Measurements from ENCODE around the gene ATOSA.

Gene ATOSA

DNA sequence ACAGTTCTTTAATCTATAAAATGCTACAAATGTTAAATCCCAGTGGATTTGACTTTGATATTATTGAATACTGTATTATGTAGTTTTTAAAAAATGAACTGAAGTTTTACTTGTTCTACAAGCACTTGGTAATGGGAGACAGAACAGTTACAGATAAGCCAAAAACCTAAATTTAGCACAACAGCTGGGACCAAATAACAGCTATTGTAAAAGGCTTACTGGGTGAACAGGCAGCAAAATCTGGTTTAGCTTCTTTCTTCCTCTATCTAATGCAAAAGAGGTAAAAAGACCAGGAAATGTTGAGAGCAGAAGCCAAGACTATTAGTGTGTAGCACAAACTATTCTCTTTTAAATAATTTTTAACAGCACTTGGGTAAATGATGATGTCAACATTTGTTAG is 1.6 kb upstream of the ATOSA start:
- no peak for TF ChIP-seq JUND (IDR thresholded peaks at IDR 0.05; ENCODE audit: low read depth)
- DNase-seq (ENCODE audit: low read depth in 1 of 2, low spot score in 1 of 2) = no peak
- in situ Hi-C loops (cut with HindIII; ENCODE audit: low pct_unique_long_range_greater_than_20kb, low sequenced_read_pairs) = no loop called here

DNA sequence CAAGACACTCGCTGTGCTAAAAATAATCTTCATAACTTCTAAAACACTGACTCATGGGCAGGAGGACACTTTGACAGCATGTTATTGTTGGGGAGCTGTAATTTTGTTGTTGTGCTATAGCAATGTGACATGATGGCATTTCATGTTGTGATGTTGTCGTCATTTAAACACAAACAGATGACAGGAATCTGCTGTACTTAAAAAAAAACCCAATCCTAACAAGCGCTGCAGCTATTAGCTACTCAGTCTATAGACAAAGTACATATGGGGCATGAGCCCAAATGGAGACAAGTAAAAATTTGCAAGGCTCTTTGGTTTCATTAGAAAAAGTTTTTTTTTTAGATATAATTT is 828 bp upstream of the ATOSA start:
- peak in 1 of 2 experiments; percentile 45 for DNase-seq (ENCODE audit: low read depth in 1 of 2, low spot score in 1 of 2)
- in situ Hi-C loops (cut with HindIII; ENCODE audit: low pct_unique_long_range_greater_than_20kb, low sequenced_read_pairs) = no loop called here
- no peak for TF ChIP-seq JUND (IDR thresholded peaks at IDR 0.05; ENCODE audit: low read depth)

DNA sequence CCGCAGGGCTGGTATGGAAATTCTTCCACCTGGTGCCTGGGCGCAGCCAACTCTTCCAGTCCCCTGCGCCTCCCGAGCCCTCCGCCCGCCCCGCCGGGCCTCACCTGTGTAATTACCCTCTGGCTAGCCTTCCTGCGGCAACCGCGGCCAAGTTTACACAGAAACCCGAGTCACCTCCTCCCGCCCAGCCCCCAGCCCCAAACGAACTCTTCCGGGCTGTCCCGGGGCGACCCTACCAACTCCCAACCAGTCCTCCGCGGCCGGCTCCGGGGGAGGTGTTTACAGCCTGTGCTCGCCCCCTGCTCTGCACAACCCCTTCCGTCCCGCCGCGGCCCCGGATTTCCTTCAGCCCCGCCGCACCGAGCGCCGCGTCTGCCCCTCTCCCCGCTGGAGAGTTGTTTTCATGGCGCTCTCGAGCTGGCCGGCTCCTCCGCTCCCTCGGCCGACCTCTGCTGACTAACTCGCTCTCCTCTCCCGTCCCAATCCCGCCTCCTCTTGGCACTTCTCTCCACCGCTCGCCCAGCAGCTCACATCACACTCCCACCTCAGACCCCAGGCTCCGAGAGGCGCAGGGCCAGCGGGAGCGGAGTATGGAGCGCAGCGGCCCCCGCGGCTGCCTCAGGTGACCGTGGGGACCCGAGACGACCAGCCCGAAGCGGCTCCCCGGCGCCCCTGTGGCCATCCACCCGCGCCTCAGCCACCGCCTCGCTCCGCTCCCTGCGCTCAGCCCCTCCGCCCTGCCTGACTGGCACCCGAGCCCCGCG is 538 bp downstream of the ATOSA start:
- peak in 1 of 2 experiments; percentile 91 for DNase-seq (ENCODE audit: low read depth in 1 of 2, low spot score in 1 of 2)
- in situ Hi-C loops (cut with HindIII; ENCODE audit: low pct_unique_long_range_greater_than_20kb, low sequenced_read_pairs) = no loop called here
- no peak for TF ChIP-seq JUND (IDR thresholded peaks at IDR 0.05; ENCODE audit: low read depth)

DNA sequence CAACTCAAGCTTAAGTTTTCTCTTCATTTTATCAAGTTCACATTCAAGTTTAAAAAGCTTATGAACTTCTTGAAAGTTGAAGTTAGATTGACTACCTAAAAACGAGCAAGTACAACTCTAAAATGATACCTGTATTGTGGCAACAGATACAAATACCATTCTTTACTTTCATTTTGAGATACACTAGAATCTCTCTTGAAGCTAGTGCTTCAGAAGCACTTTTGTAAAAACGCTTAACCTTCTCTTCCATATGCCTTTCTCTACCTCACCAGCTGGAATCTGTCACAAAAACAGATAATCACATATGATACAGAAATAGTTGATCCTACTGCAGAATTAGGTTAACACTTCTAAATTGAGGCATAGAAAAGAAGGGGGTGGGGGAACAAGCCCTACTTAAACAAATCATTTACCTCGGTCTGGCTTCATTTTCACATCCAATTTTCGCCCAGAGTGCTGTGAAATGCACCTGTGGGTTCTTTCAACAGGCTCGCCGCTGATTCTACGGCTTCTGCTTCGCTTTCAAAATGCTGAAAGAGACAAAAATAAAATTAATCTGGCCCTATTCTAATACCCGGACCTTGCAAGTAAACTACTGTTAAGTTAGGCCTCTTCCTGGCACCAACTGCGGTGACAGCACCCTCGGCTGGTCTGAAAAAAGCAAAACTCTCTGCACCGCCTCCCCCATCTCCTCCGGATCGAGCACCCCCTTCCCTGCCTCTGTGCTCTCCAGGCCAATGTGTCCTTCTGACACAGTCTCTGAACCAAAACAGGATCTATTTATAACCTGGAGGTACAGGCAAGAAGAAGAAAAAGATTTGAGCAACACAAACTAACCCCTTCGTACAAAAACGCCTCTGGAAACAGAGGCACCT is 1.4 kb downstream of the ATOSA start:
- in situ Hi-C loops (cut with HindIII; ENCODE audit: low pct_unique_long_range_greater_than_20kb, low sequenced_read_pairs) = no loop called here
- DNase-seq (ENCODE audit: low read depth in 1 of 2, low spot score in 1 of 2) = peak in 1 of 2 experiments; percentile 84
- TF ChIP-seq JUND (IDR thresholded peaks at IDR 0.05; ENCODE audit: low read depth) = no peak

DNA sequence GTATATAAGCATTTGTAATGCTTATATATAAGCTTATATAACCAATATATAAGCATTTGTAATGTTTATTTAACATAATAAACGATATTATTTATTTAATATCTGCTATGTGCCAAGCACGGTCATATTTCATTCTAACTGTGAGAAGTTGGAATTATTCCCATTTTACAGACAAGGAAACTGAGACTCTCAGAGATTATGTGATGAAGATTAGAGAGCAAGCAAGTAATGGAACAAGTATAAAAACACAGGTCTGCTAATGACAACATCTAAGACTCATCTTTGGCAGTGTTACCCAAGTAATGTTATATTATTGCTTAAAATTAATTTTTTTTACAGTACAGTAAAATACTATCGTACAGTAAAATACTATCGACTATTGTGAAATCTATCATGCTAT is 4.4 kb downstream of the ATOSA start:
- in situ Hi-C loops (cut with HindIII; ENCODE audit: low pct_unique_long_range_greater_than_20kb, low sequenced_read_pairs) = no loop called here
- DNase-seq (ENCODE audit: low read depth in 1 of 2, low spot score in 1 of 2) = no peak

DNA sequence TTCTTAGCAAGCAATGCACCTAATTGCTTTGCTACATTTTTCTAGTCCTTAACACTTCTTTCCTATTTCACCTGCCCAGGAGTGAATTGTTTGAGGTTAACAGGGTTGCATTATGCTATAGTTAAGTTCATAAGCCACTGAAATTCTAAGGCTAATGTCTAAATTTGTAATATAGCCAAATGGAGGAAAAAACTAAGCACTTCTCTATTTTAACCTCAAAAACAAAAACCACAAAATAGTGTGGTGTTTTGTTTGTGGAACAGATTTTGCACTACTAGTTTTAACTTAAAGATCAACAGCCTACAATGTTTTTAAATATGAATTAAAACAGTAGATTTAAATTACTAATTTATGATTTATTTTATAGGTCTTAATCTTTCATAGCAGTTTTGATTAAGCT is 5.5 kb downstream of the ATOSA start:
- in situ Hi-C loops (cut with HindIII; ENCODE audit: low pct_unique_long_range_greater_than_20kb, low sequenced_read_pairs) = no loop called here
- no peak for TF ChIP-seq JUND (IDR thresholded peaks at IDR 0.05; ENCODE audit: low read depth)
- no peak for DNase-seq (ENCODE audit: low read depth in 1 of 2, low spot score in 1 of 2)

More for the DNA sequence above, 4.4 kb downstream of the ATOSA start:
- TF ChIP-seq JUND (IDR thresholded peaks at IDR 0.05; ENCODE audit: low read depth) = no peak

DNA sequence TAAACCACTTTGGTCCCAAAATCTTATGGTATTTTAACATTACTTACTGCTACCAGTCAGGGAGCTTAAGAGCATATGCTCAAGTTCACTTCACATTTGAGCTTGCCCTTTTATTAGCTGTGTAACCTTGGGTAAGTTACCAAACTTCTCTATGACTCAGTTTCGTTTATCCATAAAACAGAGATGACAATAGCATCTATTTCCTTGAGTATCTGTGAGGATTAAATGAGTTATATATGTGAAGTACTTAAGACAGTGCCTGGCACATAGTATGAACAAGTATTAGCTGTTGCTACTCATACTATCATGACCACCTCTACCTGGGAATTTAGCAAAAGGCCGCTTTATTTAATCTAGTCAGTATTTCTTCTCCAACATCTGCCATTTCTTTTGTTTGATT is 5.9 kb downstream of the ATOSA start:
- in situ Hi-C loops (cut with HindIII; ENCODE audit: low pct_unique_long_range_greater_than_20kb, low sequenced_read_pairs) = no loop called here
- DNase-seq (ENCODE audit: low read depth in 1 of 2, low spot score in 1 of 2) = no peak
- TF ChIP-seq JUND (IDR thresholded peaks at IDR 0.05; ENCODE audit: low read depth) = no peak

DNA sequence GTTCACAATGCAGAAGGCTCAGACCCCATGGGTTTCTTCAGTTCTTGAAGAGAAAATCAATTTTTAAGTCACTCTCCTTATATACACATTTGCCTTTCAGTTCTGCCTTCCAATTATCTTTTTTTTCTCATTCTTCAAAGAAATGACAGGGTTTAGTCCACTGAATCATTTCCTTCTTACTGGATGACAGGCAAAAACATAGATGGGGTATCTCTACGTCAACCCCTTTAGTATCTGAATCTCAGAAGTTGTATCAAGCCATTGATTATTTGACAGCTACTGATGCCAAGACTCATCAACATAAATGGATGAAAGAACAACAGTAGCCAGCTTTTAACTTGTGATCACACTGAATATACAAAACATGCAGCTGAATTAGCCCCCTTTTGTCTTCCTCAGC is 6.5 kb downstream of the ATOSA start:
- no peak for TF ChIP-seq JUND (IDR thresholded peaks at IDR 0.05; ENCODE audit: low read depth)
- in situ Hi-C loops (cut with HindIII; ENCODE audit: low pct_unique_long_range_greater_than_20kb, low sequenced_read_pairs) = no loop called here
- no peak for DNase-seq (ENCODE audit: low read depth in 1 of 2, low spot score in 1 of 2)

DNA sequence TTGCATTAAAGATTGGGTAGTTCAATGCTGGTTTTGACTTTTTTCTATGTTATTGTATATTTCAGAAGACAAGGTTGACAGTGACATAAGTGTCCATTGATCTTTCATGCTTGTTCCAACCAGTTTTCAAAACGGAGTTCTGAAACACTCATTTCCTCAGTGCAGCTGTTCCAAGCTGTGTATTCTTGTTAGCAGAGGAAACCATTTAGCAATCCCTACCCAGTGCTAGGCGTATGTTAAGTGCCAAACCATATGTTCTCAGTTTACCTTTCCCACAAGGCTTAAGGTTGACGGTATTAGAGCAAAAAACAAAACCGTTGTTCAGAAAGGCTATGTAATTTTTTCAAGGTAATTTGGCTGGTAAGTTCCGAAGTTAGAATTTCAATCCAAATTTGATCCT is 9.1 kb downstream of the ATOSA start:
- in situ Hi-C loops (cut with HindIII; ENCODE audit: low pct_unique_long_range_greater_than_20kb, low sequenced_read_pairs) = no loop called here
- DNase-seq (ENCODE audit: low read depth in 1 of 2, low spot score in 1 of 2) = no peak
- no peak for TF ChIP-seq JUND (IDR thresholded peaks at IDR 0.05; ENCODE audit: low read depth)

DNA sequence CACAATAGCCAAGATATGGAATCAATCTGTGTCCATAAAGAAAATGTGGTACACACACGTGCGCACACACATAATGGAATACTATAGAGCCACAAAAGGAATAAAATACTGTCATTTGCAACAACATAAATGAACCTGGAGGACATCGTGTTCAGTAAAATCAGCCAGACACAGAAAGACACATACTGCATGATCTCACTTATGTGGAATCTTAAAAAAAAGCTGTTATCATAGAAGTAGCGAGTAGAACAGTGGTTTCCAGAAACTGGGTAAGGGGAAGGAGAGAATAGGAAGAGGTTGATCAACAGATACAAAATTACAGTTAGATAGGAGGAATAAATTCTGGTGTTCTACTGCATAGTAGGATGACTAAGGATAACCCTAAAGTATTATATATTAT is 11.1 kb downstream of the ATOSA start:
- no peak for TF ChIP-seq JUND (IDR thresholded peaks at IDR 0.05; ENCODE audit: low read depth)
- DNase-seq (ENCODE audit: low read depth in 1 of 2, low spot score in 1 of 2) = no peak
- in situ Hi-C loops (cut with HindIII; ENCODE audit: low pct_unique_long_range_greater_than_20kb, low sequenced_read_pairs) = no loop called here

DNA sequence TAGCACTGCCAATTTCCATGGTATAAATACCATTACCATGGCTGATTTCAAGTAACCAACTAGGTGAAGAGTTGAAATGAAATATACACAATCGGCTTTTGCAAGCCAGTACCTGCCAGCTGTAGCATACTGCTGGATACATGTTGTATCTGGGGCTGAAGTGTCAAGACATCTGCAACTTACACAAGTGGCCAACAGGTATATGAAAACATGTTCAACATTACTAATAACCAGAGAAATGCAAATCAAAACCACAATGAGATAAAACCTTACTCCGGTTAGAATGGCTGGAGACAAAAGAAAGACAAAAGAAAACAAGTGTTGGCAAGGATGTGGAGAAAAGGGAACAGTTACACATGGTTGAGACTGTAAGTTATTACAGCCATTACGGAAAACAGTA is 11.6 kb downstream of the ATOSA start:
- no peak for TF ChIP-seq JUND (IDR thresholded peaks at IDR 0.05; ENCODE audit: low read depth)
- DNase-seq (ENCODE audit: low read depth in 1 of 2, low spot score in 1 of 2) = no peak
- in situ Hi-C loops (cut with HindIII; ENCODE audit: low pct_unique_long_range_greater_than_20kb, low sequenced_read_pairs) = no loop called here

DNA sequence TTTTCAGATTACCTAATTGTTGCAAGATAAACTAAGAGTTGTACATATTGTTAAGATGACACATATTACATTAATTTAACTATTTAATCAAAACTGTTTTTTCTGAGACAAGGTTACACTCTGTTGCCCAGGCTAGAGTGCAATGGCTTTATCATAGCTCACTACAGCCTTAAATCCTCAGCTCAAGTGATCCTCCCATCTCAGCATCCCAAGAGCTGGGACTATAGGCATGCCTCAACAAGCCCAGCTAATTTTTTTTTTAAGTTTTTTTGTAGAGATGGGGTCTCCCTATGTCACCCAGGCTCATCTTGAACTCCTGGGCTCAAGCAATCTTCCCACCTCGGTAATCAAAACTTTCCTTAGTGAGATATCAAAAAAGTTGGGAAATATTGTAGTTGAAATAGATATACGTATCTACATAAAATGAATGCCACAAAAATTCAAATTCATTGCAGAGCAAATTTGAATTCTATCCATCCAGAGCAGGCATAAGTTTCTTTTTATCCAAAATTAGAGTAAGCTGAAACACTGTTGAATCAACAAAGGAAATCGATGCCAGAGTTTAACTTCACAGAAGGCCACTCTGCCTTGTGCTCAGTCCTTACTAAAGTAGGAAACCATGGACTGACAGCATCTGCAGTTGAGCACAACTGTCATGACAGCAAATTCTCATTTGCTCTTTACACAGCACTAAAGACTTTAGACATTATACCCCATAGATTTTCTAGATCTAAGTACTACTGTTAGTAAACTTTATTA is 15.5 kb downstream of the ATOSA start:
- no peak for DNase-seq (ENCODE audit: low read depth in 1 of 2, low spot score in 1 of 2)
- in situ Hi-C loops (cut with HindIII; ENCODE audit: low pct_unique_long_range_greater_than_20kb, low sequenced_read_pairs) = no loop called here
- no peak for TF ChIP-seq JUND (IDR thresholded peaks at IDR 0.05; ENCODE audit: low read depth)

DNA sequence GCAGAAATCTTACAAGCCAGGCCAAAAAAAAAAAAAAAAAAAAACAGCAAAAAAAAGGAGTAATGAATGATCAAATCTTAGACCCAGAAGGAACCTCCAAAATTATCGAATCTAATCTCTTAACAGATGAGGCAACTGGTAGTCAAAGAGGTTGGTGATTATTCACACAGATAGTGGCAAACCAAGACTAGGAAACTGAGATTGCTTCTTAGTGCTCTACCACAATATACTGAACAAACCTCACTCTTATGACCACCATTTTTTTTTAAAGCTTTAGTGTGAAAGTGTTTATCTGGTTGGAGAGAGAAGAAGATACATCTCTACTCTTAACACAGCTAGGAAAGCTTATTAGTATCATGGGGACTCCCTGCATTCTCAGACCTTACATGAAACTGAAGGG is 17.3 kb downstream of the ATOSA start:
- TF ChIP-seq JUND (IDR thresholded peaks at IDR 0.05; ENCODE audit: low read depth) = no peak
- in situ Hi-C loops (cut with HindIII; ENCODE audit: low pct_unique_long_range_greater_than_20kb, low sequenced_read_pairs) = no loop called here
- no peak for DNase-seq (ENCODE audit: low read depth in 1 of 2, low spot score in 1 of 2)
